Ectodermal cell (in vitro differentiated cells): ENCODE data around the gene DSG3.
A peak's percentile ranks its signal among the peaks of the same experiment; 100 is the strongest.
"Not testable (repeated sequence)": the region's sequence is repeated elsewhere in the genome, so short reads cannot be mapped to it uniquely, and the experiment has no call there.

Experiments
- H3K27ac ChIP-seq: 2 replicates; pipeline ENCODE4 v1.7.0; 2013; ENCODE audit warnings: mild to moderate bottlenecking, low read depth, low read length; ENCODE audit not compliant: insufficient read depth, poor library complexity, severe bottlenecking
- H3K27me3 ChIP-seq: 2 replicates; pipeline ENCODE4 v1.7.0; 2013; ENCODE audit warnings: mild to moderate bottlenecking, low read length; ENCODE audit not compliant: insufficient read depth, control insufficient read depth, poor library complexity, severe bottlenecking
- H3K36me3 ChIP-seq: one replicate; pipeline ENCODE4 v1.7.0; 2013; ENCODE audit warnings: low read length; ENCODE audit not compliant: control insufficient read depth, insufficient read depth
- H3K4me1 ChIP-seq: one replicate; pipeline ENCODE4 v1.7.0; 2013; ENCODE audit warnings: low read length; ENCODE audit not compliant: control insufficient read depth, insufficient read depth
- H3K4me3 ChIP-seq: 2 replicates; pipeline ENCODE4 v1.7.0; 2013; ENCODE audit warnings: low read depth, low read length, control low read depth; ENCODE audit not compliant: insufficient read depth
- H3K9me3 ChIP-seq: 2 replicates; pipeline ENCODE4 v1.7.0; 2013; ENCODE audit warnings: mild to moderate bottlenecking, low read length, moderate library complexity; ENCODE audit not compliant: control insufficient read depth
- WGBS, 2 experiments: methylation state at CpG; one replicate each; pipeline ENCODE4 v1.1.7; 2013; ENCODE audit warnings: missing lambda C conversion rate in 2 of 2; 5-methylcytosine and 5-hydroxymethylcytosine counted together

The DSG3 gene

DNA sequence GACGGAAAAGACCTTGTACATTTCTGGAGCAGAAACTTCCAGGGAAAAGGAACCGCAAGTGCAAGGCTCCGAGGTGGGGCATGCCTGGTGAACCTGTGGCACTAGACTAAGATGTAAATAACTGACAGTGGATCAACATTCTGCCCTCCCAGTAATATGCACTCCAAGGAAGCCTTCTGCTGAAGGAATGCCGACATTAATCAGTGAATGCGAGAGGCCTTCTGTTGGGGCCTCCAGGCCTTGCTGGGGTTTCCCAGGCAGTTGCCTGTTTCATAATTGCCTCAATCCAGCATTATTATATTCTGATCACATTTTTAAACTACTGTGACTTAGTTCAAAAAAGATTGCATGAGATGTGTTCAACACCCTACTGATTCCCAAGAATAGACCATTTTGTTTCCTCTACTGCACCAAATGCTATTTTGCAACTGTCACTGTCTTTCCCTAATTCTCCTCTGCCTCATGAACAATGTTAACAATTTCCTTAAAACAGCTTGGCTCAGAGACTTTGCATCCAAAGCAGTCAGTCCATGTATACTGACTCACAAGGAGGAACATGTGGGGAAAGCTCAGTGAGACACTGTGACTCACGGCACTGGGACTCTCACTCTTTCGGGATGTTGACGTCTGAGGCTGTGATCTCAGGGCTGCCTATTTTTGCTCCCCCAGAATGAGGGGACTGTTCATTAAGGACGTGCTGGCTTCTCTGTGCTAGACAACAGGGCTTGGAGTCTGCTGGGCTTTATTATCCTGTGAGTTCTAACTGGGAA is 39.9 kb downstream of the DSG3 start:
- Histone ChIP-seq H3K9me3 (no peaks in the 10 kb centered on the region), H3K27ac (no peak overlapping the region), H3K27me3 (no peaks in the 10 kb centered on the region), H3K4me3 (no peak overlapping the region), H3K36me3 (no peaks in the 10 kb centered on the region), H3K4me1 (no peaks in the 10 kb centered on the region)
- 92 to 94% methylated on average over 9 of the region's 9 CpGs for WGBS, 2 experiments

DNA sequence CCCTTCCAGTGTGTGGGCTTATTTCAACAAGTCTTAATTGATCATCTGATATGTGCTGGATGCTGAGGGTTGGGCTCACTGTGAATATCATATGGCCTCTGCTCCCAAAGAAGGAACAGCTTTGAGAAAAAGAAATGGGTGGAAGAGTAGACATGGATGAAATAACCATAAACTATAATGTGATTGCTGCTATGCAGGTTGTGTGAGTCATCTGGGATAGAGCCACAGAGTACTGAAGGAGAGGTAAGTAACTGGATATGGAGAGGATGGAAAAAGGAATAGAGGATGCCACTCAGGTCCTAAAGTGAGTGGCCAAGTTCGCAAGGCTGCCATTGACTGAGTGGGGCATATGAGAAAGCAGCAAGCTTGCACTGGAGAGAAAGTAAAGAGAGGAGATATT is 41.8 kb downstream of the DSG3 start:
- Histone ChIP-seq H3K27ac (no peak overlapping the region), H3K9me3 (no peaks in the 10 kb centered on the region), H3K36me3 (no peaks in the 10 kb centered on the region), H3K27me3 (no peaks in the 10 kb centered on the region), H3K4me3 (no peak overlapping the region), H3K4me1 (no peaks in the 10 kb centered on the region)
- 87 to 95% methylated on average over 1 of the region's 1 CpG for WGBS, 2 experiments

DNA sequence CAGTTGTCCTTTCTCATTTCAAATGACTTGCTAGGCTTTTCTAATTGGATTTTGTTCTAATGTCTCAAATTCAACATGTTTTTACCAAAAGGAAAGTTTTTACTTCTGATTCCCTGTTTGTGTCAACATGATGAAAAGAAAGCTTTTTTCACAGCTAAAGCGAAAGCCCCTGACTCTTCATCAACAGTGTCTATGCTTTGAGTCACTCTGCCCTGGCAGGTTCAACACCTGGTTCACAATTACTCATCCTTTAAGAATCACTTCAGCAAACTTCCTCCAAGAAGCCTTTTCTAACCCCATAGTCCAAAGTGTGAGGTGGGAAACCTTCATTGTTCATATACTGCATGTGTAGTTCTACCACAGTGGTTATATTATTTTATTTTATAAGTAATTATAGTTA is 42.8 kb downstream of the DSG3 start:
- WGBS, 2 experiments: 85 to 97% methylated on average over 1 of the region's 1 CpG
- H3K36me3 ChIP-seq: no peaks in the 10 kb centered on the region
- H3K4me3 ChIP-seq: no peak overlapping the region
- H3K27me3 ChIP-seq: no peaks in the 10 kb centered on the region
- H3K9me3 ChIP-seq: no peaks in the 10 kb centered on the region
- H3K4me1 ChIP-seq: no peaks in the 10 kb centered on the region
- H3K27ac ChIP-seq: no peak overlapping the region

DNA sequence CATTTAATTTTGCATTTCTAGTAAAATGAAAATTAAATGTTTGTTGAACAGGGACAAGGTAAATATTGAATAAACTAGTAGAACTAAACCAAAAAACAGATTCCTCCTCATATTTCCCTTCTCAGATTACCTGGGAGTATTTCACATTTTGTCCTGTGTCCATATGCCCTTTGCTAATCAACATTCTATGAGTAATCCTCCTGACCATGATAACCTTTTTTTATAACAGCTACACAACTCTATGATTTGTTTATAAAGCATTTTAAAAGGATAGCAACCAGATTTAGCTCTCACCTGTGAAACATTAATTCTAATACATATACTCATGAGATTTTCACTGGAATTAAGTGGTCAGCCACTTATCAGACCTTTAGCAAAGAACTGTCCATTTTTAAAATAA is 43.3 kb downstream of the DSG3 start:
- H3K27me3 ChIP-seq: peaks cover under 1% of the 10 kb centered on the region
- no peaks in the 10 kb centered on the region for H3K4me1 ChIP-seq
- no peaks in the 10 kb centered on the region for H3K9me3 ChIP-seq
- H3K4me3 ChIP-seq: no peak overlapping the region
- no peak overlapping the region for H3K27ac ChIP-seq
- H3K36me3 ChIP-seq: no peaks in the 10 kb centered on the region

DNA sequence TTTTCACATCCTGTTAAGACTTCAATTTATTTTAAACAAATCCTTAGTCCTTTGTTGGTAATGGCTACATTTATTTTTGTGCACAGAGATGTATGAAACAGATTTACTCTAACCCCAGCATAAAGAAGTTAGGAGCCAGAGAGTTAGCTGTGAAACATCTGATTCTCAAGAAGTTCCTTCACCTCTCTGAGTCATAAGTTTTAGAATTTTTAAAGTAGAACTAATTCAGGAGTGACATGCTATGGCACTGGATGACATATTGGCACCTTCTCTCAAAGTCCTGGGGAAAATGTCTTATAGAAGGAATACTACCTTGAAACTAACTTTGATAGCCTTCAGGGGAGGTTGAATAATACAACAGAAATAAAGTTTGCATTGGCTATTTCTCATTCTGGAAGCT is 44.0 kb downstream of the DSG3 start:
- Histone ChIP-seq H3K4me1 (no peaks in the 10 kb centered on the region), H3K27me3 (peaks cover 7% of the 10 kb centered on the region), H3K9me3 (no peaks in the 10 kb centered on the region), H3K4me3 (no peak overlapping the region), H3K36me3 (no peaks in the 10 kb centered on the region), H3K27ac (no peak overlapping the region)

DNA sequence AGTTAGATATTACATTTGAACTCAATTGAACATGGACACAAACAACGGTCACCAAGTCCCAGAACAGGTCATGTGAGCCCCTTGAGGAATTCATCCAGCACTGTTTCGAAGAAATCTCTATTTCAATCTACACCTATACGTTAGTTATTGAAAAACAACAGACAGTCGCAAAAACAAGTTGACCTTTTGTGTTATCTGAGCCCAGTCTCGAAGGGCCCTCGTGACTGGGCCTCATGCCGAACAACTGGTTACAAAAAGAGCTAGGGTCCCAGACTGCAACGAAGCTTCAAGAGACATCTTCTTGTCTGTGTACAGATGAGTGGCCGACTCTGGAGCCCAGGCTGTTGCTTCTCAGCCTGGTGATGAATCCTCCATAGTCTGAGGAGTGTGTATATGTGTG is 45.1 kb downstream of the DSG3 start:
- Histone ChIP-seq H3K4me3 (no peak overlapping the region), H3K9me3 (no peaks in the 10 kb centered on the region)

DNA sequence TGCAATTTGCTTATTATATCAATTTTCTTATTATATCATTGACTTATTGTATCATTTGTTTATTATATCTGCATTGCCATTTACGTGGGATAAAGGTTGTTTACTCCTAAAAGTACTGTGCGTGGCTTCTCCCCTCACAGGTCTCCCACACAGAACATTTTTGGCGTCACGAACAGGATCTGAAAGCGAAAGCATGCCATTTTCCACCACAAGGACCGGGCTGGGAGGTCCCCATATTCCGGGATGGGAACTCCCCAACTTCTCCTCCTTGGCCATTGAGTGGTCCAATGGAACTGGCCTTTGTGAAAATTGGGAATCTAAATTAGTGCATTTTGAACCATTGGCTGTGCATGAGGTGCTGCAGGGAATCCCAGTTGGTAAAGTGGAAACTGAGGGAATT is 45.6 kb downstream of the DSG3 start:
- Histone ChIP-seq H3K27ac (no peak overlapping the region), H3K36me3 (no peaks in the 10 kb centered on the region), H3K9me3 (no peaks in the 10 kb centered on the region), H3K4me1 (no peaks in the 10 kb centered on the region), H3K4me3 (no peak overlapping the region), H3K27me3 (peaks cover 23% of the 10 kb centered on the region)
- WGBS, 2 experiments: 94 to 97% methylated on average over 7 of the region's 7 CpGs

More for the DNA sequence above, 45.1 kb downstream of the DSG3 start:
- Histone ChIP-seq H3K36me3 (no peaks in the 10 kb centered on the region), H3K4me1 (no peaks in the 10 kb centered on the region), H3K27ac (no peak overlapping the region), H3K27me3 (peaks cover 18% of the 10 kb centered on the region)
- WGBS, 2 experiments: 93 to 94% methylated on average over 9 of the region's 9 CpGs

DNA sequence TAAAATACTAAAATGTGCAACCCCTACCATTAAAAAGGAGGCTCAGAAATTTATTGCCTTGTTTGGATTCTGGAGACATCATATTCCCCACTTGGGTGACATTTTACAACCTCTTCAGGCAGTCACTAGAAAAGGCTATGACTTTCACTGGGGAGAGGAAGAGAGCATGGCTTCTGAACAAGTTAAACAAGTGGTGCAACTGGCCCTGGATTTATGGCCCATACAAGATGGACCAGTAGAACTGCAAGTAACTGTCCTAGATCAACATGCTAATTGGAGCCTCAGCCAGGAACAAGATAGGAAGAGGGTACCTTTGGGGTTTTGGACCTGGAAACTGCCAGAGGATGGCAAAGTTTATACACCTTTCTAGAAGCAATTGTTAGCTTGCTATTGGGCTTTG is 46.4 kb downstream of the DSG3 start:
- no peak overlapping the region for H3K27ac ChIP-seq
- no peak overlapping the region for H3K4me3 ChIP-seq
- H3K27me3 ChIP-seq: peaks cover 28% of the 10 kb centered on the region
- no peaks in the 10 kb centered on the region for H3K4me1 ChIP-seq
- no peaks in the 10 kb centered on the region for H3K9me3 ChIP-seq
- no peaks in the 10 kb centered on the region for H3K36me3 ChIP-seq

DNA sequence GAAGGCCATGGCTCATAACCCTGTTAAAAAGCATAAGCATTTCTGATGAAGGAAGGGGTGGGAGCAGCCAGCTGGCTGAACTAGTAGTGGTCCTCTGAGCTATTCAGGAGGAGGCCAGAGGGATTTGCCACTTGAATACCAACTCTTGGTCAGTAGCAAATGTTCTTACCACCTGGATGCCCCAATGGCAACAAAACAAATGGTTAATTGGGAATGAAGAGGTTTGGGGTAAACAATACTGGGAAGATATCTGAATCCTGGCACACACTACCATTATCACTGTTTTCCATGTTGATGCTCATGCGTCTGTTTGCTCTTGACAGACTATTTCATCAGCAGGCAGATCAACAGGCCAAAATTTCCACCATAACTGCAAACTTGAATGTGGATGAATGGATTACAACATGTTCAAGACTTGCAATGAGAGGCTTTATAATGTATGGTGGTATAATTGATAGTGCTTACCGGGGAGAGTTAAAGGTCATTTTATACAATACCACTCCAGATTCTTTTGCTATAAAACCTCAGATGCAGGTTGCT is 47.2 kb downstream of the DSG3 start:
- H3K27ac ChIP-seq, H3K9me3 ChIP-seq, H3K36me3 ChIP-seq, H3K4me3 ChIP-seq, H3K4me1 ChIP-seq: not testable (repeated sequence)
- WGBS, 2 experiments: 86 to 100% methylated on average over 2 of the region's 2 CpGs
- H3K27me3 ChIP-seq: peaks cover 28% of the 10 kb centered on the region

DNA sequence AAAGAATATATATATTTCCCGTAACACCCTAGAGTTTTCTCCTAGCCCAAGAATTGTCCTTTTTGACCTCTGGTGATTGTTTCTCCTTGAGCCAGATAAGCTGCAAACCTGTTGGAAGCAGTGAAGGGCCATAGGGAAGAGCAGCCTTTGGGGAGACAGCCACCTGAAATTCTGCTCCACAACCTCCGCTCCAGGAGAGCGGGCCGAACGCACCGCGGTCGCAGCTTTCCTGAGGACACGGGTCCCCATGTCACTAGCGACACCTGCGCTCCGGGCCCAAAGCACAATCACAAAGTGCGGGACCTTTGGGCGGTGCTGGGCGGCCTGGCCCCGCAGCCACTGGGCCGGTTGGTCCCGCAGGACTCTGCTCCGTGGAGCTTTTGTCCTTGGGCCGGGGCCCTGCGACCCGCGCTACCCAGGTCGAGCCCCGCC is 49.9 kb downstream of the DSG3 start:
- no peaks in the 10 kb centered on the region for H3K9me3 ChIP-seq
- peaks cover 8% of the 10 kb centered on the region for H3K4me1 ChIP-seq
- H3K4me3 ChIP-seq: peak overlapping the region; percentile 95
- H3K27ac ChIP-seq: no peak overlapping the region
- H3K36me3 ChIP-seq: no peaks in the 10 kb centered on the region
- peaks cover 28% of the 10 kb centered on the region for H3K27me3 ChIP-seq
- WGBS, 2 experiments: 3 to 7% methylated on average over 24 to 25 of the region's 25 CpGs
